KOPT-K1 (cell line): ENCODE data around the gene FNIP1.
"Not testable (repeated sequence)": the region's sequence is repeated elsewhere in the genome, so short reads cannot be mapped to it uniquely, and the experiment has no call there.

ENCODE experiments used
- H3K27ac ChIP-seq: fragments of 200-600 bp; sonication (generic); 2 replicates; pipeline ENCODE4 v1.5.1; 2016; ENCODE audit warnings: antibody characterized with exemption, mild to moderate bottlenecking, low read depth, low read length; ENCODE audit not compliant: poor library complexity, severe bottlenecking
- H3K36me3 ChIP-seq: fragments of 200-600 bp; sonication (generic); 2 replicates; pipeline ENCODE4 v1.5.1; 2017; ENCODE audit warnings: antibody characterized with exemption, mild to moderate bottlenecking, low read length, moderate library complexity; ENCODE audit not compliant: insufficient read depth
- H3K9me3 ChIP-seq: fragments of 200-600 bp; sonication (generic); 2 replicates; pipeline ENCODE4 v1.5.1; 2017; ENCODE audit warnings: antibody characterized with exemption, low read length, mild to moderate bottlenecking; ENCODE audit not compliant: insufficient read depth, poor library complexity, severe bottlenecking

Gene FNIP1

GRCh38 chr5:131796793-131797693 lies at the start of gene FNIP1:
FNIP1 (minus strand) TSS chr5:131797017; CDS start chr5:131796921, 96 bp downstream.
- Histone ChIP-seq H3K9me3 (no peaks in the 10 kb centered on the region), H3K27ac (peak within 1 kb of the TSS; percentile 84), H3K36me3 (peaks cover 11% of the 10 kb centered on the region; the same call in 1 of the 2 replicates)

DNA sequence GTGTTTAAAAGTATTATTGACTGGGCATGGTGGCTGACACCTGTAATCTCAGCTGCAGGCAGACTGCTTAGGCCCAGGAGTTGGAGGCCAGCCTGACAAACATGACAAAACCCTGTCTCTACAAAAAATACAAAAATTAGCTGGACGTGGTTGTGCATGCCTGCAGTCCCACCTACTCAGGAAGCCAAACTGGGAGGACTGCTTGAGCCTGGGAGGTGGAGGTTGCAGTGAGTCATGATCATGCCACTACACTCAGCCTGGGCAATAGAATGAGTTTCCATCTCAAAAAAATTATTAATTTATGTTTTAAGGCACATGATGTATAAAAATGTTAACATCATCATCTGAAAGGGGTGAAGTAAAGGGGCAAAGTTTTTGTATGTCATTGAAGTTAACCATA lies 49.7 kb upstream of the FNIP1 start:
- peaks cover 61% of the 10 kb centered on the region for H3K9me3 ChIP-seq
- no peaks in the 10 kb centered on the region for H3K36me3 ChIP-seq
- no peak overlapping the region for H3K27ac ChIP-seq

DNA sequence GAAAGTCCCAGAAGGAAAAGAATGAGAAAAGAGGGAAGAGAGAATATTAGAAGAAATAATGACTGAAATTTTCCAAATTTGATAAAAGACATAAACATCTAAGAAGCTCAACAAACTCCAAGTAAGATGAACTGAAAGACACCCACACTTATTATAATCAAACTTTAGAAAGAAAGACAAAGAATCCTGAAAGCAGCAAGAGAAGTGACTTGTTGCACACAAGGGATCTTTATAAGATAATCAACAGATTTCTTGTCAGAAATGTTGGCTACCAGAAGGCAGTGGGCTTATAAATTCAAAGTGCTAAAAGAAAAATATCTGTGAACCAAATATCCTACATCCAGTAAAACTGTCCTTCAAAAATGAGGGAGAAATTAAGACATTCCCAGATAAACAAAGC lies 49.0 kb upstream of the FNIP1 start:
- H3K27ac ChIP-seq = no peak overlapping the region
- H3K36me3 ChIP-seq = no peaks in the 10 kb centered on the region
- peaks cover 61% of the 10 kb centered on the region for H3K9me3 ChIP-seq

- H3K9me3 ChIP-seq = peaks cover 56% of the 10 kb centered on the region
- H3K36me3 ChIP-seq, H3K27ac ChIP-seq: not testable (repeated sequence)
Measured at GRCh38 chr5:131842971-131843370, 46.2 kb upstream of the FNIP1 start.

GRCh38 chr5:131832702-131833101 lies 35.9 kb upstream of the FNIP1 start:
- H3K27ac ChIP-seq, H3K36me3 ChIP-seq: not testable (repeated sequence)
- H3K9me3 ChIP-seq = peaks cover 11% of the 10 kb centered on the region

DNA sequence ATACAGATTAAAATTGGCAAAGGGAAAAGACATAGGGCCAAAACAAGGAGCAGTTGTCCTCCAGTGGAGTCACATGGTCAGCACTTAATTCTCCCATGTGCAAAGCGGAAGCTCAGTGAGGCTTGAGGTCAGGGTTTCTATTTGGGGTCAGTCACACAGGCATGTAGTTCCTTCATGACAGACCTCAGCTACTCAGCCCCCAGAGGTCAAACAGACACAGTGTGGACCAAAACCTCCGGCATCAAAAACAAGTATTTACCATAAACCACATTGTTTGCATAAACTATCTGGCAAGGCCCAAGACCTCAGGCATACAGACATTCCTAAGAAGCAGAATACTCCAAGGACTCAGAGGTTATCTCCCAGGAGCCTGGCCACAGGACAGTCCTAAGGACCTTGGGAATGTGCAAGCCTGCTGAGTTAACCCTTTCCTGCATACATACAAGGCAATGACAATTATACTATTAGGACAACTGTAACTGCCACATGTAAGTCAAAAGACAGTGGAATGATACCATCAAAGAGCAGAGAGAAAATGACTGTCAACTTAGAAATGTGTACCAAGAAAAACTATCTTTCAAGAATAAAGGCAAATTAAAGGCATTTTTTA lies 28.7 kb upstream of the FNIP1 start:
- Histone ChIP-seq H3K9me3 (peaks cover 7% of the 10 kb centered on the region), H3K36me3 (no peaks in the 10 kb centered on the region), H3K27ac (no peak overlapping the region)

GRCh38 chr5:131824631-131825030 lies 27.8 kb upstream of the FNIP1 start:
- peaks cover 7% of the 10 kb centered on the region for H3K9me3 ChIP-seq
- H3K27ac ChIP-seq = no peak overlapping the region
- H3K36me3 ChIP-seq = no peaks in the 10 kb centered on the region

GRCh38 chr5:131821221-131821620 lies 24.4 kb upstream of the FNIP1 start:
- Histone ChIP-seq H3K9me3 (peaks cover 4% of the 10 kb centered on the region), H3K36me3 (no peaks in the 10 kb centered on the region)

GRCh38 chr5:131818001-131818724 lies 21.3 kb upstream of the FNIP1 start:
- Histone ChIP-seq H3K27ac (no peak overlapping the region), H3K9me3 (peaks cover 4% of the 10 kb centered on the region), H3K36me3 (no peaks in the 10 kb centered on the region)

More at GRCh38 chr5:131821221-131821620, 24.4 kb upstream of the FNIP1 start:
- H3K27ac ChIP-seq = no peak overlapping the region

- H3K9me3 ChIP-seq = no peaks in the 10 kb centered on the region
- H3K27ac ChIP-seq = no peak overlapping the region
- H3K36me3 ChIP-seq = no peaks in the 10 kb centered on the region
Measured at GRCh38 chr5:131814990-131815389, 18.2 kb upstream of the FNIP1 start.

- no peaks in the 10 kb centered on the region for H3K9me3 ChIP-seq
- H3K27ac ChIP-seq = no peak overlapping the region
- H3K36me3 ChIP-seq = no peaks in the 10 kb centered on the region
Measured at GRCh38 chr5:131812371-131813160, 15.7 kb upstream of the FNIP1 start.

- no peaks in the 10 kb centered on the region for H3K36me3 ChIP-seq
- H3K27ac ChIP-seq = no peak overlapping the region
- no peaks in the 10 kb centered on the region for H3K9me3 ChIP-seq
Measured at GRCh38 chr5:131810510-131811249, 13.9 kb upstream of the FNIP1 start.

DNA sequence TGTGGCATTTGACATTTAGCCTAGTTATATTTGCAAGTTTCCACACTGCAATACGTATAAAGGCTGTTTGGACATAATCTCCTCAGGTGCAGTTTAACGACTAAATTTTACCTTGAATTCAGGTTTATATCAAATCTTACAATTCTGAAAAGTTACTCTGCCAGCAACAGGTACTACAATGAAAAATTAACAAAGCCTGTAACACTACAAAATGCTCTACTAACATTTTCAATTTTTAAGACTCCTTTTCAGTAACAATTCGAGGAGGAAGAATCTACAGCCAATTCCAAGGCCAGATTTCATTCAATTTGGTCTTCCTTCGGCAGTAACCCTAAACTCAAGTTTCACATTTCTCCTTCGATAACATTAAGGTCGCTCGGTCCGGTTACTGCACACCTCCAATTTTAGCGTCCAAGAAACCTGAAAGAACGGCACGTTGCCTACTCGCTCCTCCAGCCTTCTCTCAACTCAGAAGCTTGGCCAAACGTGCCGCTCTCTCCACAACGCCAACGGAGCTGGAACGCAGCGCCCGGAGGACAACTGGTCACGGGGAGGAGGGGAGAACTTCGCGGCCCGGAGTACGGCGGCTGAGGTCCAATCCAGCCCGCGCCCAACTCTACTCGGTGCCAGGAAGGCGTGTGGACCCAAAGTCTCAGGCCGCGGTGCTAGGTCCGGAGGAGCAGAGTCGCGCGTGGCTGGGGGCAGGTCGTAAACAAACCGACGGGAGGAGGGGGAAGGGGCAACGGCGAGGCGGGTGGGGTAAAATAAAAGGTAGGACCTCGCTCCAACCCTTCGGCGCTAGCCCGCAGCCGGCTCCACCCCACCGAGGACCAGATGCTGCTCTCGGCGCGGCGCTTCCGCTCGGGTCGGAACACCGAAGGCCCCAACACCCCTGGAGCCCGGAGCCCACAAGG lies 681 bp downstream of the FNIP1 start:
- Histone ChIP-seq H3K27ac (peak overlapping the region; percentile 84), H3K36me3 (peaks cover 12% of the 10 kb centered on the region; the same call in 1 of the 2 replicates)

More for the DNA sequence above, 681 bp downstream of the FNIP1 start:
- H3K9me3 ChIP-seq = no peaks in the 10 kb centered on the region
